GM19035 (cell line): ENCODE measurements around the gene TADA2B.

Experiments
- ATAC-seq: cut with Tn5 transposase; IDR thresholded peaks from one replicate; pipeline ENCODE4 v1.9.1; 2021; ENCODE audit not compliant: unreplicated experiment

Gene TADA2B

GRCh38 chr4:7105276-7105675, 62.1 kb downstream of the TADA2B start:
- no peak for ATAC-seq

DNA sequence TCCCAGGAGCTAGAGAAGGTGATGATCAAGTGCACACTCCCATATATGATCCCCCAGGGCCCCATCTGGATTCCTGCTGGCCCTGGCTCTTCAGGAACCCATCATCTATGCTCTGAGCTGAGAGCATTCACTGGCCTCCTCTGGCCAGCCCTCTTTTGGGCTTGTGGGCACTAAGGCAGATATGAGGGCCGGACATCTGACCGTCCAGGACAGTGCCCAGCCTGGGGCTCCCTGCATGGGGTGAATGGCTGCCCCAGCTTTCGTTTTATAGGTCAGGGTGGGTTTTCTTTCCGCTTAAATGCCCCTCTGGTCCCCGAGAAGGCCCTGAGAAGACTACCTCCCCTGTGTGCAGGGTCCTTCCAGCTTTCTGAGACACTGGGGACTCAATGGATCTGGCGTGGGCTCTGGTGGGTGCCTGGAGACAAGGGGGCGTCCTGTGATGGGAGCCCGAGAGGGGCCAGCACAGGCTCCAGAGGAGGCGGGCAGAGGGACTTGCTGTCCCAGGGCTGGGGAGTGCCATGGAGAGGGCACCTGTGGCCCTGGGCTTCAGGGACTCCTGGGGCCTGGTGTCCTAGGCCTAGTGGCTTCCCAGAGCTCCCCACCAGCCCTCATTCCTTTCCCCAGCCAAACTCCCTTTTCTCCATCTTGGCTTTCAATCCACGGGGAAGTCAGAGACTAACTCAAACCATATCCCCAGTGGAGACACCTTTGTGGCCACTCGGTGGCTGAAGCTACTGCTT, 64.2 kb downstream of the TADA2B start:
- ATAC-seq, result no peak
